Lower leg skin (tissue), 3 donors: ENCODE results near the gene RPL13.

Experiments used
- CTCF ChIP-seq, 3 donors: fragments of 450-650 bp; IDR thresholded peaks; one replicate each; pipeline ENCODE4 v1.5.1; 2016; ENCODE audit warnings: antibody characterized with exemption in 3 of 3, mild to moderate bottlenecking in 3 of 3, moderate library complexity in 2 of 3
- POLR2A ChIP-seq, 2 donors: fragments of 450-650 bp; IDR thresholded peaks; one replicate each; pipeline ENCODE4 v1.6.1; 2016 to 2017; ENCODE audit warnings: antibody characterized with exemption in 2 of 2, mild to moderate bottlenecking in 1 of 2, moderate library complexity in 1 of 2

GRCh38 chr16:89536886-89537548 is 23.5 kb upstream of the RPL13 start:
- no peak for TF ChIP-seq CTCF (IDR thresholded peaks at IDR 0.05)
- no peak for TF ChIP-seq POLR2A (IDR thresholded peaks at IDR 0.05)
